H9 (cell line): ENCODE data around the gene FCRL5. TPM values are rescaled to one million over a fixed set of nuclear protein-coding genes. Genes with fewer than 3 reads are reported as not detected.

Experiments used
- DNase-seq: peaks from one replicate; pipeline ENCODE4 v3.0.0-alpha.2; 2017
- H2AFZ ChIP-seq: one replicate; pipeline ENCODE4 v1.6.1; 2013; ENCODE audit warnings: mild to moderate bottlenecking, low read length, control low read depth, moderate library complexity
- H2AK5ac ChIP-seq: 2 replicates; pipeline ENCODE4 v1.6.1; 2013; ENCODE audit warnings: low read length, control low read depth, mixed read lengths; ENCODE audit not compliant: insufficient read length
- H2BK120ac ChIP-seq: one replicate; pipeline ENCODE4 v1.6.1; 2013; ENCODE audit warnings: low read depth, mild to moderate bottlenecking, low read length, control low read depth, inconsistent platforms; ENCODE audit not compliant: poor library complexity, severe bottlenecking
- H2BK12ac ChIP-seq: 2 replicates; pipeline ENCODE4 v1.6.1; 2013; ENCODE audit warnings: low read length, control low read depth, mixed read lengths, low read depth; ENCODE audit not compliant: insufficient read length
- H2BK15ac ChIP-seq: 2 replicates; pipeline ENCODE4 v1.6.1; 2013; ENCODE audit warnings: low read depth, low read length, control low read depth
- H2BK20ac ChIP-seq: one replicate; pipeline ENCODE4 v1.6.1; 2013; ENCODE audit warnings: low read depth, mild to moderate bottlenecking, low read length, control low read depth, inconsistent platforms; ENCODE audit not compliant: poor library complexity, severe bottlenecking
- H2BK5ac ChIP-seq: 2 replicates; pipeline ENCODE4 v1.6.1; 2013; ENCODE audit warnings: low read length, control low read depth, mixed read lengths; ENCODE audit not compliant: insufficient read length
- H3K14ac ChIP-seq: 2 replicates; pipeline ENCODE4 v1.6.1; 2013; ENCODE audit warnings: low read length, control low read depth; ENCODE audit not compliant: insufficient read depth
- H3K18ac ChIP-seq: 2 replicates; pipeline ENCODE4 v1.6.1; 2013; ENCODE audit warnings: low read depth, mild to moderate bottlenecking, mixed read lengths, low read length, control low read depth; ENCODE audit not compliant: insufficient read length
- H3K23ac ChIP-seq: 2 replicates; pipeline ENCODE4 v1.6.1; 2013; ENCODE audit warnings: low read length, control low read depth, mixed read lengths, low read depth; ENCODE audit not compliant: insufficient read length
- H3K23me2 ChIP-seq: 2 replicates; pipeline ENCODE4 v1.6.1; 2013; ENCODE audit warnings: low read depth, mild to moderate bottlenecking, mixed read lengths, low read length, control low read depth; ENCODE audit not compliant: insufficient read length, poor library complexity, severe bottlenecking
- H3K27ac ChIP-seq: 2 replicates; pipeline ENCODE4 v1.5.1; 2013; ENCODE audit warnings: low read length, control low read depth, mixed read lengths, low read depth; ENCODE audit not compliant: insufficient read length
- H3K27me3 ChIP-seq: 2 replicates; pipeline ENCODE4 v1.6.1; 2013; ENCODE audit warnings: low read length, control low read depth, inconsistent platforms; ENCODE audit not compliant: insufficient read depth
- H3K4ac ChIP-seq: 2 replicates; pipeline ENCODE4 v1.6.1; 2013; ENCODE audit warnings: low read depth, mild to moderate bottlenecking, control low read depth, inconsistent platforms, low read length, moderate library complexity
- H3K4me1 ChIP-seq: 2 replicates; pipeline ENCODE4 v1.6.1; 2013; ENCODE audit warnings: low read length, control low read depth, inconsistent platforms; ENCODE audit not compliant: insufficient read depth
- H3K4me2 ChIP-seq: 2 replicates; pipeline ENCODE4 v1.6.1; 2013; ENCODE audit warnings: low read length, control low read depth, mixed read lengths; ENCODE audit not compliant: insufficient read length, insufficient read depth
- H3K56ac ChIP-seq: 2 replicates; pipeline ENCODE4 v1.6.1; 2013; ENCODE audit warnings: low read depth, mild to moderate bottlenecking, mixed read lengths, low read length, control low read depth; ENCODE audit not compliant: insufficient read length
- H3K79me1 ChIP-seq: 2 replicates; pipeline ENCODE4 v1.6.1; 2013; ENCODE audit warnings: low read depth, mild to moderate bottlenecking, moderate library complexity, low read length, control low read depth, inconsistent platforms; ENCODE audit not compliant: insufficient read depth, poor library complexity, severe bottlenecking
- H3K79me2 ChIP-seq: 2 replicates; pipeline ENCODE4 v1.6.1; 2013; ENCODE audit warnings: low read length, control low read depth, inconsistent platforms; ENCODE audit not compliant: insufficient read depth
- H3K9ac ChIP-seq: 2 replicates; pipeline ENCODE4 v1.6.1; 2013; ENCODE audit warnings: low read length, control low read depth, mixed read lengths; ENCODE audit not compliant: insufficient read length; ENCODE audit errors: extremely low read depth
- H3K9me3 ChIP-seq: one replicate; pipeline ENCODE4 v1.6.1; 2013; ENCODE audit warnings: low read depth, low read length, inconsistent platforms; ENCODE audit not compliant: control insufficient read depth
- H3T11ph ChIP-seq: one replicate; pipeline ENCODE4 v1.6.1; 2013; ENCODE audit warnings: mild to moderate bottlenecking, low read length, control low read depth, inconsistent platforms
- H4K20me1 ChIP-seq: one replicate; pipeline ENCODE4 v1.6.1; 2013; ENCODE audit not compliant: control insufficient read depth, insufficient read length, insufficient read depth
- H4K5ac ChIP-seq: 2 replicates; pipeline ENCODE4 v1.6.1; 2013; ENCODE audit warnings: low read depth, mild to moderate bottlenecking, mixed read lengths, low read length, control low read depth; ENCODE audit not compliant: insufficient read length
- H4K8ac ChIP-seq: replicated peaks from 2 replicates; pipeline ENCODE4 v1.6.1; 2013; ENCODE audit warnings: low read length, control low read depth, mixed read lengths, low read depth; ENCODE audit not compliant: insufficient read length
- H4K91ac ChIP-seq: 2 replicates; pipeline ENCODE4 v1.6.1; 2013; ENCODE audit warnings: low read depth, mild to moderate bottlenecking, moderate library complexity, mixed read lengths, low read length, control low read depth; ENCODE audit not compliant: insufficient read length
- H3K27ac Mint-ChIP-seq, 3 experiments: 2 replicates in 2 of 3; 3 replicates in 1 of 3; pipeline ENCODE4 v1.8.0; 2020 to 2021; ENCODE audit warnings: mixed read lengths in 3 of 3, mild to moderate bottlenecking in 1 of 3, moderate library complexity in 1 of 3
- H3K27me3 Mint-ChIP-seq: 2 replicates; pipeline ENCODE4 v1.8.0; 2021; ENCODE audit warnings: low read depth, mild to moderate bottlenecking, moderate library complexity, mixed read lengths
- H3K36me3 Mint-ChIP-seq, 3 experiments: 2 replicates in 2 of 3; 3 replicates in 1 of 3; pipeline ENCODE4 v1.8.0; 2020 to 2021; ENCODE audit warnings: low read depth in 3 of 3, mixed read lengths in 3 of 3; ENCODE audit not compliant: insufficient read depth in 1 of 3
- H3K4me1 Mint-ChIP-seq, 2 experiments: 2 replicates each; pipeline ENCODE4 v1.8.0; 2020; ENCODE audit warnings: mixed read lengths in 2 of 2
- H3K4me3 Mint-ChIP-seq, 2 experiments: 2 replicates in 1 of 2; 3 replicates in 1 of 2; pipeline ENCODE4 v1.8.0; 2020 to 2021; ENCODE audit warnings: mild to moderate bottlenecking in 2 of 2, mixed read lengths in 2 of 2, moderate library complexity in 1 of 2
- H3K9me3 Mint-ChIP-seq, 2 experiments: 2 replicates in 1 of 2; 3 replicates in 1 of 2; pipeline ENCODE4 v1.8.0; 2020; ENCODE audit warnings: mild to moderate bottlenecking in 2 of 2, mixed read lengths in 2 of 2, moderate library complexity in 1 of 2
- WGBS: extraction: QIAGEN DNeasy Blood & Tissue Kit; methylation state at CpG from one replicate; pipeline ENCODE4 v1.1.7; 2013; ENCODE audit warnings: missing lambda C conversion rate, low lambda C conversion rate, mixed read lengths; ENCODE audit not compliant: insufficient read length; ENCODE audit errors: extremely low coverage; 5-methylcytosine and 5-hydroxymethylcytosine counted together
- total RNA-seq: library from RNA; stranded (reverse); gene quantifications from 2 replicates; pipeline ENCODE4 v1.2.1, GENCODE V29; 2021
- TF ChIP-seq, protein P1 (sequence below): fragments of 200-600 bp; sonication (generic); conservative IDR thresholded peaks from 3 replicates; pipeline ENCODE4 v1.8.0; 2021; ENCODE audit warnings: antibody characterized with exemption, mild to moderate bottlenecking

FCRL5 gene
- total RNA-seq, 1 experiment from 2014 or later: 0.98 TPM

DNA sequence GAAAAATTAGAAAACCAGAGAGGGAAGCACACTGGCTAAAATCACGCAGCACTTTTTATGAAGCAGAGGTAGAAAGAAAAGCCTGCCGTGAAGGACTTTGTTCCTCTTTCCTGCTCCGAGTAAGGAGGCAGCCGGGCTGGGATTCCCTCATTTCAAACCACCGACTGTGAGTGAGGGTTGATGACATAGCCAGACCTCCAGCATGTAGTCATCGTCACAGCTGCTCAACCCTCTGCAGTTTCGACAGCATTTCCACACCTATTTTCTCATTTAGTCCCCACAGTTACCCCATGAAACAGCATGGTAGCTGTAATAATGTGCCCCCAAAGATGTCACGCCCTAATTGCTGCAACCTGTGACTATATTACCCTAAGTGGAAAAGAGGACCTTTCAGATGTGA lies 35.3 kb downstream of the FCRL5 start:
- H2BK12ac ChIP-seq: no peak overlapping the region
- no peak overlapping the region for H3K9ac ChIP-seq
- no peak overlapping the region for H2BK5ac ChIP-seq
- no peak overlapping the region for H2BK15ac ChIP-seq
- Mint-ChIP-seq H3K9me3 (no peaks in the 10 kb centered on the region), H3K27me3 (no peaks in the 10 kb centered on the region), H3K4me3 (no peak overlapping the region), H3K27ac (no peak overlapping the region; a peak in 2 of 7 replicates), H3K4me1 (no peaks in the 10 kb centered on the region), H3K36me3 (no peaks in the 10 kb centered on the region)
- TF ChIP-seq, protein P1, sequence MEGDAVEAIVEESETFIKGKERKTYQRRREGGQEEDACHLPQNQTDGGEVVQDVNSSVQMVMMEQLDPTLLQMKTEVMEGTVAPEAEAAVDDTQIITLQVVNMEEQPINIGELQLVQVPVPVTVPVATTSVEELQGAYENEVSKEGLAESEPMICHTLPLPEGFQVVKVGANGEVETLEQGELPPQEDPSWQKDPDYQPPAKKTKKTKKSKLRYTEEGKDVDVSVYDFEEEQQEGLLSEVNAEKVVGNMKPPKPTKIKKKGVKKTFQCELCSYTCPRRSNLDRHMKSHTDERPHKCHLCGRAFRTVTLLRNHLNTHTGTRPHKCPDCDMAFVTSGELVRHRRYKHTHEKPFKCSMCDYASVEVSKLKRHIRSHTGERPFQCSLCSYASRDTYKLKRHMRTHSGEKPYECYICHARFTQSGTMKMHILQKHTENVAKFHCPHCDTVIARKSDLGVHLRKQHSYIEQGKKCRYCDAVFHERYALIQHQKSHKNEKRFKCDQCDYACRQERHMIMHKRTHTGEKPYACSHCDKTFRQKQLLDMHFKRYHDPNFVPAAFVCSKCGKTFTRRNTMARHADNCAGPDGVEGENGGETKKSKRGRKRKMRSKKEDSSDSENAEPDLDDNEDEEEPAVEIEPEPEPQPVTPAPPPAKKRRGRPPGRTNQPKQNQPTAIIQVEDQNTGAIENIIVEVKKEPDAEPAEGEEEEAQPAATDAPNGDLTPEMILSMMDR: no peak
- H3K14ac ChIP-seq: no peak overlapping the region
- no peaks in the 10 kb centered on the region for H3K23me2 ChIP-seq
- H3K9me3 ChIP-seq: no peaks in the 10 kb centered on the region
- no peak overlapping the region for H3T11ph ChIP-seq
- H3K4me2 ChIP-seq: no peak overlapping the region
- no peak overlapping the region for H2AFZ ChIP-seq
- no peak for DNase-seq
- WGBS: no CpG with 5 or more reads among the region's 8 CpGs
- H3K4me1 ChIP-seq: no peaks in the 10 kb centered on the region
- H3K27ac ChIP-seq: no peak overlapping the region
- no peak overlapping the region for H2BK120ac ChIP-seq
- H4K8ac ChIP-seq: no peak overlapping the region
- no peak overlapping the region for H4K91ac ChIP-seq
- H3K18ac ChIP-seq: no peak overlapping the region
- H3K79me1 ChIP-seq: no peaks in the 10 kb centered on the region
- H3K23ac ChIP-seq: no peak overlapping the region
- no peak overlapping the region for H2BK20ac ChIP-seq
- no peak overlapping the region for H3K56ac ChIP-seq
- no peaks in the 10 kb centered on the region for H4K20me1 ChIP-seq
- H3K4ac ChIP-seq: no peak overlapping the region
- no peak overlapping the region for H2AK5ac ChIP-seq
- no peaks in the 10 kb centered on the region for H3K79me2 ChIP-seq
- H3K27me3 ChIP-seq: no peaks in the 10 kb centered on the region
- H4K5ac ChIP-seq: no peak overlapping the region
